Measurements from ENCODE around the gene PCMTD2. TPM values are rescaled to one million over a fixed set of nuclear protein-coding genes. Genes with fewer than 3 reads are reported as not detected.
A peak's percentile ranks its signal among the peaks of the same experiment; 100 is the strongest.

The PCMTD2 gene
- total RNA-seq, 1 experiment from 2014 or later: 50.9 TPM

DNA sequence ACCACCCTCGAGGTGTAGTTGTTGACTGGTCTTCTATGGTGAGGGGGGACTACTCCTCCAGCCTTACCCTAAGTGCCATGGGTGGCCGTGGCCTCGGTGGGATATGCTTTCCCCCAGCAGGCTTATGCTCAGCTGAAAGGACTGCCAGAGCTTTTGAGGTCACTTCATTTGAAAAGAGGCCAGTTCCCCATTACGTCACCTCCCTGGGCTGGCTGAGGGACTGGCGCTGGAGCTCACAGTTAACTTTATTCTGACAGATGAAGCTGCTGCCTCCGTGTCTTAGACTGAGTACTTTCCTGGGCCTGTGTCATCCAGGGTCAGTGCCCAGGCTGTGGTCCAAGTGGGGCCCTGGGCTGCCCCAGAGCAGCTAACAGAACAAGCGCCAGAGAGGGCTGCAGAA is 42.8 kb upstream of the PCMTD2 start (continued):
- TF ChIP-seq ZNF317 (CRISPR knock-in tag; IDR thresholded peaks at IDR 0.05; ENCODE audit: borderline replicate concordance, low read depth) (no peak), TEAD1 (CRISPR knock-in tag; IDR thresholded peaks at IDR 0.05) (no peak), SP1 (CRISPR knock-in tag; conservative IDR thresholded peaks at IDR 0.05) (no peak), RELA (CRISPR knock-in tag; IDR thresholded peaks at IDR 0.05; ENCODE audit: borderline replicate concordance) (no peak)
- TF ChIP-seq, protein P1, sequence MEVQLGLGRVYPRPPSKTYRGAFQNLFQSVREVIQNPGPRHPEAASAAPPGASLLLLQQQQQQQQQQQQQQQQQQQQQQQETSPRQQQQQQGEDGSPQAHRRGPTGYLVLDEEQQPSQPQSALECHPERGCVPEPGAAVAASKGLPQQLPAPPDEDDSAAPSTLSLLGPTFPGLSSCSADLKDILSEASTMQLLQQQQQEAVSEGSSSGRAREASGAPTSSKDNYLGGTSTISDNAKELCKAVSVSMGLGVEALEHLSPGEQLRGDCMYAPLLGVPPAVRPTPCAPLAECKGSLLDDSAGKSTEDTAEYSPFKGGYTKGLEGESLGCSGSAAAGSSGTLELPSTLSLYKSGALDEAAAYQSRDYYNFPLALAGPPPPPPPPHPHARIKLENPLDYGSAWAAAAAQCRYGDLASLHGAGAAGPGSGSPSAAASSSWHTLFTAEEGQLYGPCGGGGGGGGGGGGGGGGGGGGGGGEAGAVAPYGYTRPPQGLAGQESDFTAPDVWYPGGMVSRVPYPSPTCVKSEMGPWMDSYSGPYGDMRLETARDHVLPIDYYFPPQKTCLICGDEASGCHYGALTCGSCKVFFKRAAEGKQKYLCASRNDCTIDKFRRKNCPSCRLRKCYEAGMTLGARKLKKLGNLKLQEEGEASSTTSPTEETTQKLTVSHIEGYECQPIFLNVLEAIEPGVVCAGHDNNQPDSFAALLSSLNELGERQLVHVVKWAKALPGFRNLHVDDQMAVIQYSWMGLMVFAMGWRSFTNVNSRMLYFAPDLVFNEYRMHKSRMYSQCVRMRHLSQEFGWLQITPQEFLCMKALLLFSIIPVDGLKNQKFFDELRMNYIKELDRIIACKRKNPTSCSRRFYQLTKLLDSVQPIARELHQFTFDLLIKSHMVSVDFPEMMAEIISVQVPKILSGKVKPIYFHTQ (CRISPR knock-in tag; IDR thresholded peaks at IDR 0.05): no peak

DNA sequence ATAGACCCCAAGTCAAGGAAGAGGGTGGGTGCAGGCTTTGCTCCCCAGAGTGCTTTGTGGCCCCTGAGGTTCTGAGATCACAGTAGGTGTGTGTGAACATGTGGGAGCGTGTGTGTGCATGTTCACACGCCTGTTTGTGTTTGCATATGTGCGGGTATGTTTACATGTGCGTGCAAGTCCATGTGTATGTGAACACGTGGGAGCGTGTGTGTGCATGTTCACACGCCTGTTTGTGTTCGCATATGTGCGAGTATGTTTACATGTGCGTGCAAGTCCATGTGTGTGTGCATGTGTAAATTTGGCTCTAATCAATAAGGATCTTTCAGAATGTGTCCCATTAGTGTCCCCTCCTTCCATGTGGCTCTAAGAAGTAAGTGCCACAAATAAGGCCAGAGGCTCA is 41.4 kb upstream of the PCMTD2 start:
- CTCF ChIA-PET: interaction anchor here (1.1 kb wide), 1 partner anchor 9 kb away, joined by 6 read pairs; no protein-coding TSS in a partner anchor
- no peaks in the 10 kb centered on the region for H3K36me3 Mint-ChIP-seq
- no peaks in the 10 kb centered on the region for H3K9me3 Mint-ChIP-seq
- ATAC-seq (no peak), DNase-seq (ENCODE audit: low spot score) (no peak)
- no peak overlapping the region for H3K4me3 Mint-ChIP-seq
- POLR2A ChIA-PET: no interaction called here
- no peak overlapping the region for H3K27ac Mint-ChIP-seq
- no peaks in the 10 kb centered on the region for H3K27me3 Mint-ChIP-seq (ENCODE audit: low read depth)
- TF ChIP-seq EMX1 (CRISPR knock-in tag; IDR thresholded peaks at IDR 0.05) (no peak), RELA (CRISPR knock-in tag; IDR thresholded peaks at IDR 0.05; ENCODE audit: borderline replicate concordance) (no peak), TEAD1 (CRISPR knock-in tag; IDR thresholded peaks at IDR 0.05) (no peak), NFATC4 (CRISPR knock-in tag; IDR thresholded peaks at IDR 0.05) (no peak), SOX15 (CRISPR knock-in tag; IDR thresholded peaks at IDR 0.05) (no peak), CREB1 (CRISPR knock-in tag; IDR thresholded peaks at IDR 0.05) (no peak), ZNF121 (CRISPR knock-in tag; IDR thresholded peaks at IDR 0.05) (no peak), ZNF219 (CRISPR knock-in tag; IDR thresholded peaks at IDR 0.05; ENCODE audit: borderline replicate concordance) (no peak)
- TF ChIP-seq, protein P2, sequence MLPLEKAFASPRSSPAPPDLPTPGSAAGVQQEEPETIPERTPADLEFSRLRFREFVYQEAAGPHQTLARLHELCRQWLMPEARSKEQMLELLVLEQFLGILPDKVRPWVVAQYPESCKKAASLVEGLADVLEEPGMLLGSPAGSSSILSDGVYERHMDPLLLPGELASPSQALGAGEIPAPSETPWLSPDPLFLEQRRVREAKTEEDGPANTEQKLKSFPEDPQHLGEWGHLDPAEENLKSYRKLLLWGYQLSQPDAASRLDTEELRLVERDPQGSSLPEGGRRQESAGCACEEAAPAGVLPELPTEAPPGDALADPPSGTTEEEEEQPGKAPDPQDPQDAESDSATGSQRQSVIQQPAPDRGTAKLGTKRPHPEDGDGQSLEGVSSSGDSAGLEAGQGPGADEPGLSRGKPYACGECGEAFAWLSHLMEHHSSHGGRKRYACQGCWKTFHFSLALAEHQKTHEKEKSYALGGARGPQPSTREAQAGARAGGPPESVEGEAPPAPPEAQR (CRISPR knock-in tag; IDR thresholded peaks at IDR 0.05): no peak
- TF ChIP-seq, protein P3, sequence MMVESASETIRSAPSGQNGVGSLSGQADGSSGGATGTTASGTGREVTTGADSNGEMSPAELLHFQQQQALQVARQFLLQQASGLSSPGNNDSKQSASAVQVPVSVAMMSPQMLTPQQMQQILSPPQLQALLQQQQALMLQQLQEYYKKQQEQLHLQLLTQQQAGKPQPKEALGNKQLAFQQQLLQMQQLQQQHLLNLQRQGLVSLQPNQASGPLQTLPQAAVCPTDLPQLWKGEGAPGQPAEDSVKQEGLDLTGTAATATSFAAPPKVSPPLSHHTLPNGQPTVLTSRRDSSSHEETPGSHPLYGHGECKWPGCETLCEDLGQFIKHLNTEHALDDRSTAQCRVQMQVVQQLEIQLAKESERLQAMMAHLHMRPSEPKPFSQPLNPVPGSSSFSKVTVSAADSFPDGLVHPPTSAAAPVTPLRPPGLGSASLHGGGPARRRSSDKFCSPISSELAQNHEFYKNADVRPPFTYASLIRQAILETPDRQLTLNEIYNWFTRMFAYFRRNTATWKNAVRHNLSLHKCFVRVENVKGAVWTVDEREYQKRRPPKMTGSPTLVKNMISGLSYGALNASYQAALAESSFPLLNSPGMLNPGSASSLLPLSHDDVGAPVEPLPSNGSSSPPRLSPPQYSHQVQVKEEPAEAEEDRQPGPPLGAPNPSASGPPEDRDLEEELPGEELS (CRISPR knock-in tag; IDR thresholded peaks at IDR 0.05): no peak
- TF ChIP-seq, protein P4, sequence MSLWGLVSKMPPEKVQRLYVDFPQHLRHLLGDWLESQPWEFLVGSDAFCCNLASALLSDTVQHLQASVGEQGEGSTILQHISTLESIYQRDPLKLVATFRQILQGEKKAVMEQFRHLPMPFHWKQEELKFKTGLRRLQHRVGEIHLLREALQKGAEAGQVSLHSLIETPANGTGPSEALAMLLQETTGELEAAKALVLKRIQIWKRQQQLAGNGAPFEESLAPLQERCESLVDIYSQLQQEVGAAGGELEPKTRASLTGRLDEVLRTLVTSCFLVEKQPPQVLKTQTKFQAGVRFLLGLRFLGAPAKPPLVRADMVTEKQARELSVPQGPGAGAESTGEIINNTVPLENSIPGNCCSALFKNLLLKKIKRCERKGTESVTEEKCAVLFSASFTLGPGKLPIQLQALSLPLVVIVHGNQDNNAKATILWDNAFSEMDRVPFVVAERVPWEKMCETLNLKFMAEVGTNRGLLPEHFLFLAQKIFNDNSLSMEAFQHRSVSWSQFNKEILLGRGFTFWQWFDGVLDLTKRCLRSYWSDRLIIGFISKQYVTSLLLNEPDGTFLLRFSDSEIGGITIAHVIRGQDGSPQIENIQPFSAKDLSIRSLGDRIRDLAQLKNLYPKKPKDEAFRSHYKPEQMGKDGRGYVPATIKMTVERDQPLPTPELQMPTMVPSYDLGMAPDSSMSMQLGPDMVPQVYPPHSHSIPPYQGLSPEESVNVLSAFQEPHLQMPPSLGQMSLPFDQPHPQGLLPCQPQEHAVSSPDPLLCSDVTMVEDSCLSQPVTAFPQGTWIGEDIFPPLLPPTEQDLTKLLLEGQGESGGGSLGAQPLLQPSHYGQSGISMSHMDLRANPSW (CRISPR knock-in tag; conservative IDR thresholded peaks at IDR 0.05; ENCODE audit: low read depth): no peak
- no peaks in the 10 kb centered on the region for H3K4me1 Mint-ChIP-seq

DNA sequence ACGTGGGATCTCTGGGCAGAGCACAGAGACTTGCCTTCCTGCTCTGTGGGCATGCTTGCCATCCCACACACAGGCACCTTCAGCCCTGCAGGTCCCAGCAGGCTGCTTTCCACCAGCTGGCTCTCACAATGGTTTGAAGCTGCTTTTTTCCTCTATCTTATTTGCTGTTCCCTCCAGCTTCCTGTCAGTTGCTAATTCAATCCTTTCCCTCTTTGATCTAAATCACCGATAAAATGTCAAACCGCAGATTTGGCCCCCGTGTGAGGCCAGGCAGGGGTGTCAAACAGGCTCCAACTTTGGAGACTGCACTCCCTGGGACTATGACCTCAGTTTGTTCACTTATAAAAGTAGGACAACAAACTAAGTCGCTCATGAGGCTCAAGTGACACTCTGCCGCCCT is 40.6 kb upstream of the PCMTD2 start:
- ATAC-seq (no peak), DNase-seq (ENCODE audit: low spot score) (no peak)
- ChIA-PET POLR2A (no interaction called here), CTCF (interaction anchor here (1.1 kb wide), 1 partner anchor 8 kb away, joined by 6 read pairs; no protein-coding TSS in a partner anchor)
- Mint-ChIP-seq H3K4me1 (no peaks in the 10 kb centered on the region), H3K9me3 (no peaks in the 10 kb centered on the region), H3K27me3 (ENCODE audit: low read depth) (no peaks in the 10 kb centered on the region), H3K4me3 (no peak overlapping the region), H3K27ac (peak overlapping the region; percentile 73), H3K36me3 (no peaks in the 10 kb centered on the region)
- TF ChIP-seq, protein P3 (CRISPR knock-in tag; IDR thresholded peaks at IDR 0.05): no peak
- TF ChIP-seq, protein P5, sequence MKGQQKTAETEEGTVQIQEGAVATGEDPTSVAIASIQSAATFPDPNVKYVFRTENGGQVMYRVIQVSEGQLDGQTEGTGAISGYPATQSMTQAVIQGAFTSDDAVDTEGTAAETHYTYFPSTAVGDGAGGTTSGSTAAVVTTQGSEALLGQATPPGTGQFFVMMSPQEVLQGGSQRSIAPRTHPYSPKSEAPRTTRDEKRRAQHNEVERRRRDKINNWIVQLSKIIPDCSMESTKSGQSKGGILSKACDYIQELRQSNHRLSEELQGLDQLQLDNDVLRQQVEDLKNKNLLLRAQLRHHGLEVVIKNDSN (CRISPR knock-in tag; IDR thresholded peaks at IDR 0.05): no peak
- TF ChIP-seq, protein P6, sequence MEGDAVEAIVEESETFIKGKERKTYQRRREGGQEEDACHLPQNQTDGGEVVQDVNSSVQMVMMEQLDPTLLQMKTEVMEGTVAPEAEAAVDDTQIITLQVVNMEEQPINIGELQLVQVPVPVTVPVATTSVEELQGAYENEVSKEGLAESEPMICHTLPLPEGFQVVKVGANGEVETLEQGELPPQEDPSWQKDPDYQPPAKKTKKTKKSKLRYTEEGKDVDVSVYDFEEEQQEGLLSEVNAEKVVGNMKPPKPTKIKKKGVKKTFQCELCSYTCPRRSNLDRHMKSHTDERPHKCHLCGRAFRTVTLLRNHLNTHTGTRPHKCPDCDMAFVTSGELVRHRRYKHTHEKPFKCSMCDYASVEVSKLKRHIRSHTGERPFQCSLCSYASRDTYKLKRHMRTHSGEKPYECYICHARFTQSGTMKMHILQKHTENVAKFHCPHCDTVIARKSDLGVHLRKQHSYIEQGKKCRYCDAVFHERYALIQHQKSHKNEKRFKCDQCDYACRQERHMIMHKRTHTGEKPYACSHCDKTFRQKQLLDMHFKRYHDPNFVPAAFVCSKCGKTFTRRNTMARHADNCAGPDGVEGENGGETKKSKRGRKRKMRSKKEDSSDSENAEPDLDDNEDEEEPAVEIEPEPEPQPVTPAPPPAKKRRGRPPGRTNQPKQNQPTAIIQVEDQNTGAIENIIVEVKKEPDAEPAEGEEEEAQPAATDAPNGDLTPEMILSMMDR (IDR thresholded peaks at IDR 0.05): no peak
- no peak for TF ChIP-seq IRF2 (CRISPR knock-in tag; IDR thresholded peaks at IDR 0.05; ENCODE audit: borderline replicate concordance, low read depth)
- TF ChIP-seq NR1H2 (CRISPR knock-in tag; IDR thresholded peaks at IDR 0.05): no peak
- TF ChIP-seq, protein P7, sequence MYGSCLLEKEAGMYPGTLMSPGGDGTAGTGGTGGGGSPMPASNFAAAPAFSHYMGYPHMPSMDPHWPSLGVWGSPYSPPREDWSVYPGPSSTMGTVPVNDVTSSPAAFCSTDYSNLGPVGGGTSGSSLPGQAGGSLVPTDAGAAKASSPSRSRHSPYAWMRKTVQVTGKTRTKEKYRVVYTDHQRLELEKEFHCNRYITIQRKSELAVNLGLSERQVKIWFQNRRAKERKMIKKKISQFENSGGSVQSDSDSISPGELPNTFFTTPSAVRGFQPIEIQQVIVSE (CRISPR knock-in tag; IDR thresholded peaks at IDR 0.05; ENCODE audit: borderline replicate concordance): no peak

Measured in WTC11 (cell line).